GM12864 (cell line): Measurements from ENCODE around the gene INO80E.

Source experiments
- DNase-seq: peaks from one replicate; pipeline ENCODE4 v3.0.0-alpha.2; 2011; ENCODE audit warnings: low read depth
- H3K4me3 ChIP-seq: 2 replicates; pipeline ENCODE4 v1.5.1; 2011; ENCODE audit warnings: mild to moderate bottlenecking, low read depth, low read length, control low read depth
- TF ChIP-seq, protein P1 (sequence below): IDR thresholded peaks from 2 replicates; pipeline ENCODE4 v1.5.1; 2011; ENCODE audit warnings: low read depth, mild to moderate bottlenecking, moderate library complexity, low read length, control low read depth, inconsistent platforms; ENCODE audit errors: missing control alignments

INO80E gene

DNA sequence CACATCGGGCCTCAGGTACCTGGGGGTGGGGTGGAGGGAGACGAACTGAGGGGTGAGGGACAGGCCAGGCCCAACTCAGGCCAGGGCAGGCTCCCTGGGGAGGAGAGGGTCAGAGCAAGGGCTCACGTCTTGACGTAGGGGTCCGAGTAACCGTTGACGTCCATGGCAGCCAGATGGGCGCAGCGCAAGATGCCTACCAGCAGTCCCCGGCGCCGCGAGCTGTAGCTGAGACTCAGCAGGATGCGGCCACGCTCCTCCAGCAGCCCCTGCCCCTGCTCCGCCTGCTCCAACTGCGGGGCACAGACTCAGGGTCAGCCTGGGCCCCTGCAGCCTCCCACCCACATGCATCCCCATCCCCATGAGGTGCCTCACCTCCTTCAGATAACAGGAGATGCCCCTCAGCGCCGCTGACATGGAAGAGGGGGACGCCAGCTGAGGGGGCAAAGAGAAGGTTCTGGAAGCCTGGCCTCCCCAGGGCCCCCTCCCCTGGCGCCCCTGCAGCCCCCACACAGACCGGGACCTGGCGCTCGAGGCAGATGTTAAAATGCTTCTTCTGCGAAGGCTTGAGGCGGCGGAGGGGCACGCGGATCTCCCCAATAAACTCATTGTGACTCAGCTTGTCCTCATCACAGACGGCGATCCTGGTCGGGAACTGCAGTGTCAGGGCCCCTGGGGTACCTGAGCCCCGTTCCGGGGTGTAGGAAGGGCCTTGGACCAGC lies 10.8 kb downstream of the INO80E start:
- TF ChIP-seq, protein P1, sequence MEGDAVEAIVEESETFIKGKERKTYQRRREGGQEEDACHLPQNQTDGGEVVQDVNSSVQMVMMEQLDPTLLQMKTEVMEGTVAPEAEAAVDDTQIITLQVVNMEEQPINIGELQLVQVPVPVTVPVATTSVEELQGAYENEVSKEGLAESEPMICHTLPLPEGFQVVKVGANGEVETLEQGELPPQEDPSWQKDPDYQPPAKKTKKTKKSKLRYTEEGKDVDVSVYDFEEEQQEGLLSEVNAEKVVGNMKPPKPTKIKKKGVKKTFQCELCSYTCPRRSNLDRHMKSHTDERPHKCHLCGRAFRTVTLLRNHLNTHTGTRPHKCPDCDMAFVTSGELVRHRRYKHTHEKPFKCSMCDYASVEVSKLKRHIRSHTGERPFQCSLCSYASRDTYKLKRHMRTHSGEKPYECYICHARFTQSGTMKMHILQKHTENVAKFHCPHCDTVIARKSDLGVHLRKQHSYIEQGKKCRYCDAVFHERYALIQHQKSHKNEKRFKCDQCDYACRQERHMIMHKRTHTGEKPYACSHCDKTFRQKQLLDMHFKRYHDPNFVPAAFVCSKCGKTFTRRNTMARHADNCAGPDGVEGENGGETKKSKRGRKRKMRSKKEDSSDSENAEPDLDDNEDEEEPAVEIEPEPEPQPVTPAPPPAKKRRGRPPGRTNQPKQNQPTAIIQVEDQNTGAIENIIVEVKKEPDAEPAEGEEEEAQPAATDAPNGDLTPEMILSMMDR, result no peak
- no peak for DNase-seq

DNA sequence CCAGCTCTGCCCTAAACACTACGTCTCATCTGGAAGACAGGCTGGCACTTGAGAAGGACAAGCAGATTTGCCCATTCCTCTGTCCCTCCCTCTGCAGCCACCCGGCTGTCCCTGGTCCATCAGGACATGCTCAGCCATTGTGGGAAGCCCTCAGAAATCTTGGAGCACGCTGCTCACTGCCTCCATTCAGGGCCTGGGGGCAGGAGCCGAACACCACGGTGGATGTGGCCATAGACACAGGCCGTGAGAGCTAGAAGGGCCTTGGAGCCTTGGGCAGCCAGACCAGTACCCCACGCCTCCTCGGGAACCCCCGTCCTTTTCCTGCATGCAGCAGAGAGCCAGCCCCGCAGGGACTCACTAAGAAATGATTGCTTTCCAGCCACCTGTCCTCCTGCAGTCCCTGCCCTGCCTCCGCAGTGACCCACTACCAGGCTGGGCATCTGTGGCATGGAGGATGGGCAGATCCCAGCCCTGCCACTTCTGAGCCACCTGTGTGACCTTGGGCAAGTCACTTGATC lies 11.4 kb downstream of the INO80E start:
- H3K4me3 ChIP-seq, result no peak overlapping the region
- DNase-seq, result no peak
- TF ChIP-seq, protein P1, result no peak

More for the DNA sequence above, 10.8 kb downstream of the INO80E start:
- H3K4me3 ChIP-seq, result no peak overlapping the region

DNA sequence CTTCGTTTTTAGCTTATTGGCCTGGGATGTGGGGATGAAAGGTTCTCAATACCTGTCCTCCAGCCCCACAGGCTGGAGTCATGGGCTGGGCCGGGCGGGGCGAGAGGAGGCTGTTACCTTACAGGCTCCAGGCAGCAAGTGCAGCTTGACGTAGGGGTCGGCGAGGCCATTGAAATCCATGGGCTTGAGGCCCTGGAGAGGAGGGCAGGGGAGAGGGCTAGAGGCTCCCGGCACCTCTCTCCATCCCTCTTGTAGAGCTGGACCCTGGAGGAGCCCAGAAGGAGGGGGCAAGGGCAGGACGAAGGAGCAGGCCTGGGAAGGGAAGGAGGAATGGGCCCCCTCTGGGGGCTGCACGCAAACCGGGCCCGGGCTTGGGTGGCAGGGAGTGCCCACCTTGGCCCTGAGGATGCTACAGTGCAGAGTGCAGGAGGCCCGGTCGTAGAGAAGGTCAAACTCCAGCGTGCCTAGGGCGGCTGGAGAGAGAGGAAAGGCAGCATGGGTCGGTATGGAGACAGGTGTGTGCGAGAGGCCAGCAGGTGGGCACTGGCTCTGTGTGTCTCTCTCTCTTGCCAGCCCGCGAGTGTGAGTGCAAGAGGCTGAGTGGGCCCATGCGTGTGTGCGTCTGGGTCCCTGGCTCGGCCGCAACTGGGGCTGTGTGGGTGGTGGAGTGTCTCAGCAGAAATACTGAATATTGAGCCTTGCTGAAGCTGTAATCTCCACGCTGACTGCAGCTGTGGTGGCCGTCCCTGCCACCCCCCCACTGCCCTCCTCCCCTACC lies 13.2 kb downstream of the INO80E start:
- DNase-seq, result no peak
- no peak overlapping the region for H3K4me3 ChIP-seq
- TF ChIP-seq, protein P1, result no peak

DNA sequence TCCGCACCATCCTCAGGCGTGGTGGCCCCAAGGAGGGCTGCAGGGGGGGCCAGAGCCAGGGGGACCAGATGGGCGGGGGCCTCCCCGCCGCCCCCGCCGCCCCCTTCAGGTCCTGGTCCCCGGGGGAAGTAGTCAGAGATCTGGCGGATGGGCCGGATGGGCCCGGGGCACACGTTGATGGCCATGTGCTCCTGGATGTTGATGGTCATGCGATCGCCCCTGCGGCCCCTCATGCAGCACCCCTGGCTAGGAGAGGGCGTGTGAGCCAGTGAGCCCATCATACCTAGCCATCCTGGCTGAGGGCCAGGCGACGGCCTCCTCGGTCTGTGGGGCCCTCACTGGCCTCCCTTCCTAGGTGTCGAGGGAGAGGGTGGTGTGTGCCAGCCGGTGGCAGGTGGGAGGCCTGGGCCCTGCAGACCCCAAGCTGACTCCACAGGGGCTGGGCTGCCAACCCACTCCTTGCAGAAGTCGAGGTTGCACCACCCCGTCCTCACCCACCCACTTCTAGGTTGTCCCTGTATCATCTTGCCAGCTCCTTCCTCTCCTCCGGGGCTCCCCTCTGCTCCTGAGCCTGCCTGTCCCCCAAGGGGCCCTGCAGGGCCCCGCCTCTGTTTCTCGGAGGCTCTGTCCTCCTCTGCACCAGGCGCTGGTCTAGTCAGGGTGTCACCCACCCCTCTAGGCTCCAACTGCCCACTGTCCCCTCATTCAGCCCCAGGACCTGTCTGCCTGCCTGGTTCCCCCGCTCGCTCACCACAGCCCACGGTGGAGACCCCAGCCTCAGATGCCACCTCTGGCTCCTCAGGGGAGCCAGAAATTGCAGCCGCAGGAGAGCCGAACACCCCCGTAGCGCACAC lies 14.2 kb downstream of the INO80E start:
- TF ChIP-seq, protein P1, result no peak
- no peak overlapping the region; the same call in 1 of the 2 replicates for H3K4me3 ChIP-seq
- no peak for DNase-seq

DNA sequence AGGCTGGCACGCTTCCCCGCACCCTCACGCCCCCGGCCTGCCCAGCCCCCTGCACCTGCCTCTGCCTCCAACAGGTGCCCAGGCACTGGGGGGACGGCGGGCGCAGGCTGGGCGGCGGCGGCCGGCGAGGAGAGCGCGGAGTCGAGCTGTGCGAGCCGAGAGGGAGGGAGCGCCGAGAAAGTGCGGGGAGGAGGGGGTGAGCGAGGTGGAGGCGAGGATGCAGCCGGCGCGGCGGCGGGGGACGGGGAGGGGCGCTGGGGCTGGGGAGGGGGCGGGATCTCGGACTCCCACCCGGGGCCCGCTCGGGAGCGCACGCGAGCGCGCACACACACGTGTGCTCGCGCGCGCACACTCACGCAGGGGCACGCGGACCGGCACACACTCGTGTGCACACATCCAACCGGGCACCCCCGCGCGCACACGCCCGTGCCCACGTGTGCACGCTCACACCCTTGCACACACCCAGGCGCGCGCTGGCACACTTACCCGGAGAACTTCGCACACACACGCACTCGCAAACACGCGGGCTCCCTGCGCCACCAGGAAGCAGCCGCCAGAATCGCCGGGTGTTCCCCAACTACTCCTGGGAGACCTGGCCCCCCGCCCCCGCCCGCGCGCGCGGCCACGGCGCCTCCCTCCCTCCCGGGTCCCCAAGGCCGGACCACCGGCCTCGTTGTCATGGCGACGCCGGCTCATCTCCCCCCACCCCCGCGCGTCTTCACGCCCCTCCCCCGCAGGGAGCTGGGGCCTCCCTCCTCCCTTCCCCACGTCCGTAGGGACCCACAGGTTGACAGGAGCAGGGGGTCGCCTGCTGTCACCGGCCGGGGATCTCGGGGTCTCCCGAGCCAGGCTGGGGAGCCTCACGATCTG lies 15.0 kb downstream of the INO80E start, which contains the start of gene DOC2A:
Gene DOC2A, minus strand, starts transcription at position 184 of the 870 bp plus-strand sequence. CDS start 805 bp downstream, outside the sequence.
- H3K4me3 ChIP-seq, result peak within 1 kb of the TSS; percentile 49
- no peak for DNase-seq
- TF ChIP-seq, protein P1, result no peak
